Astrocyte (in vitro differentiated cells and primary cell): ENCODE results near the gene SLC17A3. TPM values are rescaled to one million over a fixed set of nuclear protein-coding genes. Genes with fewer than 3 reads are reported as not detected.

Source experiments
- DNase-seq: peaks from one replicate; pipeline ENCODE4 v3.0.0-alpha.2; 2010; ENCODE audit warnings: low read depth
- FAIRE-seq: peaks from 2 replicates; lab custom pipeline; 2011; peaks lifted over from hg19 to GRCh38; lab: Jason Lieb, UNC
- H2AFZ ChIP-seq: 2 replicates; pipeline ENCODE4 v1.6.0; 2012; ENCODE audit warnings: low read depth, low read length, inconsistent platforms
- H3K27ac ChIP-seq: 2 replicates; pipeline ENCODE4 v1.5.1; 2011; ENCODE audit warnings: low read depth, low read length, inconsistent platforms
- H3K27me3 ChIP-seq: 2 replicates; pipeline ENCODE4 v1.6.0; 2011; ENCODE audit warnings: low read length, inconsistent platforms; ENCODE audit not compliant: insufficient read depth
- H3K36me3 ChIP-seq: 2 replicates; pipeline ENCODE4 v1.5.1; 2011; ENCODE audit warnings: low read length, inconsistent platforms; ENCODE audit not compliant: insufficient read depth
- H3K4me1 ChIP-seq: 2 replicates; pipeline ENCODE4 v1.5.1; 2011; ENCODE audit warnings: low read length, inconsistent platforms; ENCODE audit not compliant: insufficient read depth
- H3K4me2 ChIP-seq: 2 replicates; pipeline ENCODE4 v1.6.0; 2012; ENCODE audit warnings: low read length, inconsistent platforms
- H3K4me3 ChIP-seq: 2 replicates; pipeline ENCODE4 v1.5.1; 2011; ENCODE audit warnings: low read depth, mild to moderate bottlenecking, low read length, inconsistent platforms; ENCODE audit not compliant: insufficient read depth
- H3K79me2 ChIP-seq: 2 replicates; pipeline ENCODE4 v1.6.0; 2012; ENCODE audit warnings: mild to moderate bottlenecking, low read length, inconsistent platforms; ENCODE audit not compliant: insufficient read depth
- H3K9ac ChIP-seq: 2 replicates; pipeline ENCODE4 v1.6.0; 2012; ENCODE audit warnings: mild to moderate bottlenecking, low read length, inconsistent platforms
- H3K9me3 ChIP-seq: 2 replicates; pipeline ENCODE4 v1.5.1; 2012; ENCODE audit warnings: low read depth, mild to moderate bottlenecking, low read length, inconsistent platforms; ENCODE audit not compliant: insufficient read depth
- H4K20me1 ChIP-seq: 2 replicates; pipeline ENCODE4 v1.6.0; 2012; ENCODE audit warnings: low read length, inconsistent platforms; ENCODE audit not compliant: insufficient read depth
- H3K27ac Mint-ChIP-seq: one replicate; pipeline ENCODE4 v1.8.0; 2021; ENCODE audit warnings: mild to moderate bottlenecking, mixed read lengths; ENCODE audit not compliant: unreplicated experiment
- H3K27me3 Mint-ChIP-seq: one replicate; pipeline ENCODE4 v1.8.0; 2021; ENCODE audit warnings: low read depth, mixed read lengths; ENCODE audit not compliant: unreplicated experiment
- H3K36me3 Mint-ChIP-seq: one replicate; pipeline ENCODE4 v1.8.0; 2021; ENCODE audit warnings: low read depth, mixed read lengths; ENCODE audit not compliant: unreplicated experiment
- H3K4me1 Mint-ChIP-seq: one replicate; pipeline ENCODE4 v1.8.0; 2021; ENCODE audit warnings: low read depth, mixed read lengths; ENCODE audit not compliant: unreplicated experiment
- H3K4me3 Mint-ChIP-seq: one replicate; pipeline ENCODE4 v1.8.0; 2021; ENCODE audit warnings: mild to moderate bottlenecking, moderate library complexity, mixed read lengths; ENCODE audit not compliant: unreplicated experiment
- H3K9me3 Mint-ChIP-seq: one replicate; pipeline ENCODE4 v1.8.0; 2021; ENCODE audit warnings: mild to moderate bottlenecking, mixed read lengths; ENCODE audit not compliant: unreplicated experiment
- EZH2 ChIP-seq: IDR thresholded peaks from 2 replicates; pipeline ENCODE4 v1.6.1; 2012; ENCODE audit warnings: mild to moderate bottlenecking, low read length, inconsistent platforms; ENCODE audit not compliant: insufficient read depth
- total RNA-seq: library from RNA; stranded (reverse); gene quantifications from 2 replicates; pipeline ENCODE4 v1.2.1, GENCODE V29; 2021
- TF ChIP-seq, protein P1 (sequence below): IDR thresholded peaks from 2 replicates; pipeline ENCODE4 v1.5.1; 2011; ENCODE audit warnings: low read depth, mild to moderate bottlenecking, inconsistent platforms, low read length, moderate library complexity; ENCODE audit not compliant: insufficient read depth

The SLC17A3 gene
- total RNA-seq, 1 donor from 2014 or later, result not detected

DNA sequence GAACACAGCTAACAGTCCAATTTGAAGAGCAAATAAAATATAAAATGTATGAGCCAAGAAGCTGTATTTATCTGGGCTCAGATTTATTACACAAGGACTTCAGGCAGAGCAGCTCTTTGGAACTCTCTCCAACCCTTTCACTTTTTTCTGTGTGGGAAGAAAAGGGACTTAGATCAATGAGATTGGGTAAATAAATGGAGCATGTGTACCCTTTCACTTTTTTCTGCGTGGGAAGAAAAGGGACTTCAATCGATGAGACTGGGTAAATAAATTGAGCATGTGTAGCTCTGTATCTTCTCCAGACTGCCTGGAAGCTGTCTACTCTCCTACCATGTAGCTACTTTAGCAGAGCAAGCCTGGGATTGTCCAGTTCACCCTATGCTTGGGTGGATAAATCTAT lies 10.7 kb downstream of the SLC17A3 start:
- H3K9me3 ChIP-seq, result no peaks in the 10 kb centered on the region
- no peaks in the 10 kb centered on the region for H4K20me1 ChIP-seq
- no peak for TF ChIP-seq EZH2
- TF ChIP-seq, protein P1, sequence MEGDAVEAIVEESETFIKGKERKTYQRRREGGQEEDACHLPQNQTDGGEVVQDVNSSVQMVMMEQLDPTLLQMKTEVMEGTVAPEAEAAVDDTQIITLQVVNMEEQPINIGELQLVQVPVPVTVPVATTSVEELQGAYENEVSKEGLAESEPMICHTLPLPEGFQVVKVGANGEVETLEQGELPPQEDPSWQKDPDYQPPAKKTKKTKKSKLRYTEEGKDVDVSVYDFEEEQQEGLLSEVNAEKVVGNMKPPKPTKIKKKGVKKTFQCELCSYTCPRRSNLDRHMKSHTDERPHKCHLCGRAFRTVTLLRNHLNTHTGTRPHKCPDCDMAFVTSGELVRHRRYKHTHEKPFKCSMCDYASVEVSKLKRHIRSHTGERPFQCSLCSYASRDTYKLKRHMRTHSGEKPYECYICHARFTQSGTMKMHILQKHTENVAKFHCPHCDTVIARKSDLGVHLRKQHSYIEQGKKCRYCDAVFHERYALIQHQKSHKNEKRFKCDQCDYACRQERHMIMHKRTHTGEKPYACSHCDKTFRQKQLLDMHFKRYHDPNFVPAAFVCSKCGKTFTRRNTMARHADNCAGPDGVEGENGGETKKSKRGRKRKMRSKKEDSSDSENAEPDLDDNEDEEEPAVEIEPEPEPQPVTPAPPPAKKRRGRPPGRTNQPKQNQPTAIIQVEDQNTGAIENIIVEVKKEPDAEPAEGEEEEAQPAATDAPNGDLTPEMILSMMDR, result no peak
- no peaks in the 10 kb centered on the region for H3K4me1 ChIP-seq
- H3K4me3 ChIP-seq, result no peak overlapping the region
- H3K4me2 ChIP-seq, result no peak overlapping the region
- H2AFZ ChIP-seq, result no peak overlapping the region
- H3K9ac ChIP-seq, result no peak overlapping the region
- no peaks in the 10 kb centered on the region for H3K27me3 ChIP-seq
- Mint-ChIP-seq H3K9me3 (peaks cover 2% of the 10 kb centered on the region), H3K4me1 (no peaks in the 10 kb centered on the region), H3K4me3 (no peak overlapping the region), H3K27me3 (peaks cover 12% of the 10 kb centered on the region), H3K27ac (no peak overlapping the region), H3K36me3 (no peaks in the 10 kb centered on the region)
- FAIRE-seq (no peak), DNase-seq (no peak)
- H3K36me3 ChIP-seq, result no peaks in the 10 kb centered on the region
- H3K27ac ChIP-seq, result no peak overlapping the region
- no peaks in the 10 kb centered on the region for H3K79me2 ChIP-seq

DNA sequence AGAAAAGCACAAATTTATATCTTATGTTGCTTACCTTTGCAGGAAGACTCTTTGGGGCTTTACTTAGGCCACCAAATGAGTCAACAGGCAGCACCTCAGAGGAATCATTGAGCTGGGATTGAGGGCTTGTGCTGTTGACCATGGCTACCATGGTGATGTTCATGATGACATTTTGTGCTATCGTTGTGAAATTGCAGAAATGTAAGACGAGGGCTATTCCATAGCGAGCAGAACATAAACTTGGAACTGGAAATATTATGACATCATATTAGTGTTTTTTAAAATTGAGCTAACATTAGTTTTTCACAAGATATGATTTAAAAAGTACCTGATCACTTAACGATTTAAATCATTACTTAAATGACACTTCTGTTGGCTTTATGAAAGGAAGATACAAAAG lies 11.8 kb downstream of the SLC17A3 start:
- no peaks in the 10 kb centered on the region for H3K4me1 ChIP-seq
- DNase-seq (no peak), FAIRE-seq (no peak)
- H3K27ac ChIP-seq, result no peak overlapping the region
- no peak overlapping the region for H3K4me2 ChIP-seq
- no peak overlapping the region for H3K9ac ChIP-seq
- H2AFZ ChIP-seq, result no peak overlapping the region
- H4K20me1 ChIP-seq, result no peaks in the 10 kb centered on the region
- Mint-ChIP-seq H3K4me3 (no peak overlapping the region), H3K27ac (no peak overlapping the region), H3K9me3 (peaks cover 2% of the 10 kb centered on the region), H3K27me3 (peaks cover 12% of the 10 kb centered on the region), H3K4me1 (no peaks in the 10 kb centered on the region), H3K36me3 (no peaks in the 10 kb centered on the region)
- no peak for TF ChIP-seq EZH2
- TF ChIP-seq, protein P1, result no peak
- no peaks in the 10 kb centered on the region for H3K9me3 ChIP-seq
- H3K27me3 ChIP-seq, result no peaks in the 10 kb centered on the region
- H3K4me3 ChIP-seq, result no peak overlapping the region
- H3K36me3 ChIP-seq, result no peaks in the 10 kb centered on the region
- no peaks in the 10 kb centered on the region for H3K79me2 ChIP-seq

DNA sequence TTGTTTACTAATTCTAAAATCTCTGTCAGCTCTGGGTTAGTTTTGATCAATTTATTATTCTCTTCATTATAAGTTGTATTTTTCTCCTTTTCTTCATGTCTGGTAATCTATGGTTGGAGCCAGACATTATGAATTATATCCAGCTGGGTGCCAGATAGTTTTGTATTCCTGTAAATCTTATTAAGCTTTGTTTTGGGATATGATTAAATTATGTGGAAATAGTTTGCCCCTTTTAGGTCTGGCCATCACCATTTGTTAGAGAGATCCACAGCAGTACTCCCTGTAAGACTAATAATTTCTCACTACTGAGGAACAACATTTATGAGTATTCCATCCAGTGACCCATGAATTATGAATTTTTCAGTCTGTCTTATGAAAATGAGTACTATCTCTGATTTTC lies 21.3 kb downstream of the SLC17A3 start:
- Histone ChIP-seq H3K27me3 (no peaks in the 10 kb centered on the region), H3K9ac (no peak overlapping the region), H4K20me1 (no peaks in the 10 kb centered on the region), H3K9me3 (no peaks in the 10 kb centered on the region), H3K4me3 (no peak overlapping the region), H3K79me2 (no peaks in the 10 kb centered on the region), H3K36me3 (no peaks in the 10 kb centered on the region), H3K4me1 (no peaks in the 10 kb centered on the region), H2AFZ (no peak overlapping the region), H3K27ac (no peak overlapping the region), H3K4me2 (no peak overlapping the region)
- Mint-ChIP-seq H3K36me3 (no peaks in the 10 kb centered on the region), H3K9me3 (no peaks in the 10 kb centered on the region), H3K4me1 (no peaks in the 10 kb centered on the region), H3K27ac (no peak overlapping the region), H3K27me3 (peaks cover 2% of the 10 kb centered on the region), H3K4me3 (no peak overlapping the region)
- no peak for DNase-seq
- no peak for TF ChIP-seq EZH2
- FAIRE-seq, result no peak
